Eye (tissue), 1 donor: Measurements from ENCODE around the gene NAP1L3.

Experiments used
- DNase-seq: peaks from one replicate; pipeline ENCODE4 v3.0.0-alpha.2; 2015

NAP1L3 gene

GRCh38 chrX:93673056-93673868, at the start of gene NAP1L3:
Gene NAP1L3 (minus strand): TSS chrX:93673578. CDS start chrX:93673304, 274 bp downstream.
- DNase-seq: peak; percentile 93

- no peak for DNase-seq
Observed at GRCh38 chrX:93711076-93711475, 37.7 kb upstream of the NAP1L3 start.

- peak; percentile 1 for DNase-seq
Observed at GRCh38 chrX:93703701-93704100, 30.3 kb upstream of the NAP1L3 start.

- no peak for DNase-seq
Observed at GRCh38 chrX:93695981-93696380, 22.6 kb upstream of the NAP1L3 start.

- DNase-seq: no peak
Observed at GRCh38 chrX:93673869-93674271, 492 bp upstream of the NAP1L3 start, which contains the start of gene FAM133A. Gene FAM133A (plus strand): TSS chrX:93674206. CDS start chrX:93709420, 35,214 bp downstream.

GRCh38 chrX:93660575-93660974, 12.8 kb downstream of the NAP1L3 start:
- DNase-seq: no peak

- DNase-seq: no peak
Observed at GRCh38 chrX:93649381-93649780, 24.0 kb downstream of the NAP1L3 start.

- no peak for DNase-seq
Observed at GRCh38 chrX:93637591-93637990, 35.8 kb downstream of the NAP1L3 start.
